Measurements from ENCODE around the gene PLPP2.

- TF ChIP-seq POLR2AphosphoS5 (IDR thresholded peaks at IDR 0.05) (no peak), CTCF (IDR thresholded peaks at IDR 0.05) (no peak), POLR2A (IDR thresholded peaks at IDR 0.05) (no peak)
Observed at GRCh38 chr19:290372-291005, 714 bp downstream of the PLPP2 start.
